ENCODE data around the gene AAK1.
A peak's percentile ranks its signal among the peaks of the same experiment; 100 is the strongest.
"Not testable (repeated sequence)": the region's sequence is repeated elsewhere in the genome, so short reads cannot be mapped to it uniquely, and the experiment has no call there.

Gene AAK1

DNA sequence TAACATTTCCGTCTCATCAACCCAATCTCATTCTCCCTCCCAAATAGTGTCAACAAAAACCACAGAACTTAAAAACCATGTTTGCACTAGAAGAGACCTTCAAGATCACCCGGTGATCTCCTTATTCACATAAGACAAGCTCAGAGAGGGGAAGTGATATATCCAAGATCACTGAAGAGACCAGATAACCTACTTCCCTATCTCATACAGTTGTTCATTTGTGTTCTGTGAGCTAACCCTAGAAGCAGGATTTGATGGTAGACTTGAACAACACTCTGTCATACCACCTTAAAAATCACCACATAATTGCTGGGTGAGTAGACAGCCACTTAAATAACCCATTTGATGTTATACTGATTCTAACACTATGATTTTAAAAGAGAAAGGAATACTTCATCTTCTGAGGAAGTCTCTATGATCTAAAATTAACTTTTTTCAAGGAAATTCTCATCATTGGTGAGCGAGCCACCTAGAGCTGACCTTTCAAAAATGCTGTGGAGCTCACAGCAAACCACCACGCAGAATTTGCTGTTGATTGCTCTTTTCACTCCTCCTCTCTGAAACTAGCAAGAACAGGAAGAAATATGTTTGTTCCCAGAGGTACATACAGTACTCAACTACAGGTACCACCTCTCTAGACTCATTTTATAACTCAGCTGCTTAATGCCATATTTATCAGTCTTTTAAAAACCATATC is 15.1 kb downstream of the AAK1 start:
- DNase-seq (ENCODE audit: low read depth in 2 of 2, low spot score in 1 of 2): no peak

DNA sequence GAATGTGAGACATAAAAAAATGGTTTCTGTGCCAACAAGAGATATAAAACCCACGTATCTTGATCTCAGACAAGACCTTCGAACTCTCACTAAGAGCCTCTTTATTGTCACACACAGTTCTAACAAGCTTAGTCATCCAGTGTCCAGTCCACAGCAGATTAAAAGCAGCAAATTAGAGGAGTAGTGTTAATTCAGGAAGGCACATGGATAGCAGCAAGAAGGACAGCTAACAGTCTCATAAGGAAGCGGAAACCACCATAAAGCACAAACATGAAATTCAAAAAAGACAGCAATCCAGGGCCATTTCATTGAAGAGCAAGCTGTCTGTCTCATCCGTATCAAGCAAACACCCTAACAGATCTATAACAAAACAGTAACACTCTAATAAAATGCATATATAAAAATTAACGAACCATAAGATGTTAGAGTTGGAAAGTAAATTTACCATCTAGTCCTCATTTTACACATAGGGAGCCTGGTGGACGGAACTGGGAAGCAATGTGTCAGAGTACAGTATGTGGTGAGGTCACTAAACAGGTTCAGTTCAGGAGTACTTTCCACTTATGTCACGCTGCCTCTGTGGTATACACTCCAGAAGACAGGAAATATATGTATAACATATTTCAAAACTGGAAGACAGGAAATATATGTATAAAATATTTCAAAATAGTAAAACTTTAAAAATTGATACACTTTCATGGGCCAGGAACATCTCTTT is 18.3 kb downstream of the AAK1 start:
- no peak for DNase-seq (ENCODE audit: low read depth in 2 of 2, low spot score in 1 of 2)

GRCh38 chr2:69624611-69625010 is 18.9 kb downstream of the AAK1 start:
- no peak for DNase-seq (ENCODE audit: low read depth in 2 of 2, low spot score in 1 of 2)

- DNase-seq (ENCODE audit: low read depth in 2 of 2, low spot score in 1 of 2): no peak
Measured at GRCh38 chr2:69624131-69624530, 19.4 kb downstream of the AAK1 start.

DNA sequence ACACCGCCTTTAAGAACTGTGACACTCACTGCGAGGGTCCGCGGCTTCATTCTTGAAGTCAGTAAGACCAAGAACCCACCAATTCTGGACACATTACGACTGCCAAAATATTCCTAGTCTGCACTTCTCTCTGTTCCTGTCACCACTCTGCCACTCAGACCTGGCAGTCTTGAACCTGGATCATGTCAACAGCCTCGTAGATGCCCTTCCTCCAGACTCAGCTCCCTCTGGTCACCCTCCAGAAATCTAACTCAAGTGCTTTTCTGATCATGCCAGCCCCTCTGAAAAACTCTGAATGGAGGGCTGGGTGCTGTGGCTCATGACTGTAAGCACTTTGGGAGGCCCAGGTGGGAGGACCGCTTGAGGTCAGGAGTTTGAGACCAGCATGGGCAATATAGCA is 20.3 kb downstream of the AAK1 start:
- DNase-seq (ENCODE audit: low read depth in 2 of 2, low spot score in 1 of 2): no peak

DNA sequence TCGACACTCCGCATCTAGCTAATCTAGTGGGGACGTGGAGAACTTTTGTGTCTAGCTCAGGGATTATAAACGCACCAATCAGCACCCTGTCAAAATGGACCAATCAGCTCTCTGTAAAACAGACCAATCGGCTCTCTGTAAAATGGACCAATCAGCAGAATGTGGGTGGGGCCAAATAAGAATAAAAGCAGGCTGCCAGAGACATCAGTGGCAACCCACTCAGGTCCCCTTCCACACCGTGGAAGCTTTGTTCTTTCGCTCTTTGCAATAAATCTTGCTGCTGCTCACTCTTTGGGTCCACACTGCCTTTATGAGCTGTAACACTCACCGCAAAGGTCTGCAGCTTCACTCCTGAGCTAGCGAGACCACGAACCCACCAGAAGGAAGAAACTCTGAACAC is 20.7 kb downstream of the AAK1 start:
- not testable (repeated sequence) for DNase-seq (ENCODE audit: low read depth in 2 of 2, low spot score in 1 of 2)

DNA sequence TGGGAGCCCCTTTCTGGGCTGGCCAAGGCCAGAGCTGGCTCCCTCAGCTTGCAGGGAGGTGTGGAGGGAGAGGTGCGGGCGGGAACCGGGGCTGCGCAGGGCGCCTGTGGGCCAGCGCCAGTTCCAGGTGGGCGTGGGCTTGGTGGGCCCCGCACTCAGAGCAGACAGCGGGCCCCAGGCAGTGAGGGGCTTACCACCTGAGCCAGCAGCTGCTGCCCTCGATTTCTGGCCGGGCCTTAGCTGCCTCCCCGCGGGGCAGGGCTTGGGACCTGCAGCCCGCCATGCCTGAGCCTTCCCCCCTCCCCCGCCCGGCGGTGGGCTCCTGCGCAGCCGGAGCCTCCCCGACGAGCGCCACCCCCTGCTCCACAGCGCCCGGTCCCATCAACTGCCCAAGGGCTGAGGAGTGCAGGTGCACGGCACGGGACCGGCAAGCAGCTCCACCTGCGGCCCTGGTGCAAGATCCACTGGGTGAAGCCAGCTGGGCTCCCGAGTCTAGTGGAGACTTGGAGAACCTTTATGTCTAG is 21.5 kb downstream of the AAK1 start:
- not testable (repeated sequence) for DNase-seq (ENCODE audit: low read depth in 2 of 2, low spot score in 1 of 2)

DNA sequence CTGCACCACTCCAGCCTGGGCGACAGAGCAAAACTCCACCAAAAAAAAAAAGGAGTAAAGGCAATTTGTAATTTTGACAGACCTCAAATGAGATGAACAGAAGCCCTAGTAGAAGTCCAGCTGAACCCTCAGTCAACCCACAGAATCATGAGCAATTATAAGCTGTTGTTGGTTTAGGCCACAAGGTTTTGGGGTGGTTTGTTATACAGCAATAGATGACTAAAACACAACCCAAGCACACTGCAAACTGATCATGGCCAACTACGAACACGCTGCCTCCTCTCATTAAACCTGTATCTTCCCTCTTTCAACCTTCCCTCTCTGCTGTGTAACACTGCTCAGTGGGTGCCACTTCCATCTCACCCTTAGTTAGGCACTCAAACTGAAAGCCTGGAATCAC is 22.1 kb downstream of the AAK1 start:
- DNase-seq (ENCODE audit: low read depth in 2 of 2, low spot score in 1 of 2): no peak

- DNase-seq (ENCODE audit: low read depth in 2 of 2, low spot score in 1 of 2): no peak
Measured at GRCh38 chr2:69620870-69621269, 22.7 kb downstream of the AAK1 start.

DNA sequence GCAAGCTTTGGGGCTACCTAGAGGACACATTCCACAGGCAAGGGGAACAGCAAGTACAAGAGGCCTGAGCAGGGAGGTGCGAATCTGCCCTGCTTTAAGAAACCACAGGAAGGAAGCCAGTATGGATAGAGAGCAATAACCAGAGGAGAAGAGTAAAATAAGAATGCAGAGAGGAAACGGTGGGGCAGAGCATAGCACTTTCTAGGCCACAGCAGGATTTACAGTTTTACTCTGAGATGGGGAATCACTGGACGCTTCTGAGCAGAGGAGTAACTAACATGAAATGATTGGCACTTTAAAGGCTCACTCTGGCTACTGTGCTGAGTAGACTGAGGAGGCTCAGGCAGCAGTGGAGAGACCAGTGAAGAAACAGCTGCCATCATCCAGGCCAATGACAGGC is 23.8 kb downstream of the AAK1 start:
- no peak for DNase-seq (ENCODE audit: low read depth in 2 of 2, low spot score in 1 of 2)

- no peak for DNase-seq (ENCODE audit: low read depth in 2 of 2, low spot score in 1 of 2)
Measured at GRCh38 chr2:69618362-69618761, 25.2 kb downstream of the AAK1 start.

DNA sequence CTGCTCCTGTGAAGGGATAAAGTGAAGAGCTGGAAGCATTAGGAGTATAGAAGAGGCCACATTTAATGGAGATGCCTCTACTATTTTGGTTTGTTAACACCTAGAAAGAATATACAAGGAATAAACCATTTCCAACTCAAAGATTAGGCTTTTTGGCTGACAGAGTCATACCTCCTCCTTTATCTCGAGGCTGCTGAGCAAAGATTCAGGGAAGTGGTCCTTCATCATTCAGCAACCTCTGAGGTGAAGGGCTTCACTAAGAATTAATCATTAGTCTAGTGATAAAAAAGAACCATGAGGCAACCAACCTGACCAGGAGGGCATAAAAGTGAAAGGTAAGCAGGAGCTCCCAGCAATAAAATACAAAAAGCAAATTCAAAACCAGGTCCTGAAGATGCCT is 25.8 kb downstream of the AAK1 start:
- DNase-seq (ENCODE audit: low read depth in 2 of 2, low spot score in 1 of 2): no peak

DNA sequence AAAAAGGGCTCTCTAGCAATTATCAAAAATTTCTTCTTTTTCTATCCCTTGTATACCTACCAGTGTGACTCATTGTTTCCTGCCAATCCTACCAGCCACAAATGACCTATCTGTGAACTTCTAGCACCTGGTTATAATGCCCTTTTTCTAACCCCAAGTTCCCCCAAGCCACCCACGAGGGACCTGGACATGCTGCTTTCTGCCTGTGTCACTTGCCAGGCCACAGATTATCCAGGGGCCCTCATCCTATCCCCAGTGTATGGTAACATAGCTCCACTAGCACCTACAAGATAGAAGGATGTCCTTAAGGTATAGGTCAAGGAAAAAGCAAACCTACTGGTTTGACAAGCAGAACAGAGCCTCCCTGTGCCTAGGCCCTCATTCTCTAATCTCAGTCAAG is 26.8 kb downstream of the AAK1 start:
- peak in 1 of 2 donors; percentile 12 for DNase-seq (ENCODE audit: low read depth in 2 of 2, low spot score in 1 of 2)

GRCh38 chr2:69615969-69616368 is 27.6 kb downstream of the AAK1 start:
- no peak for DNase-seq (ENCODE audit: low read depth in 2 of 2, low spot score in 1 of 2)

DNA sequence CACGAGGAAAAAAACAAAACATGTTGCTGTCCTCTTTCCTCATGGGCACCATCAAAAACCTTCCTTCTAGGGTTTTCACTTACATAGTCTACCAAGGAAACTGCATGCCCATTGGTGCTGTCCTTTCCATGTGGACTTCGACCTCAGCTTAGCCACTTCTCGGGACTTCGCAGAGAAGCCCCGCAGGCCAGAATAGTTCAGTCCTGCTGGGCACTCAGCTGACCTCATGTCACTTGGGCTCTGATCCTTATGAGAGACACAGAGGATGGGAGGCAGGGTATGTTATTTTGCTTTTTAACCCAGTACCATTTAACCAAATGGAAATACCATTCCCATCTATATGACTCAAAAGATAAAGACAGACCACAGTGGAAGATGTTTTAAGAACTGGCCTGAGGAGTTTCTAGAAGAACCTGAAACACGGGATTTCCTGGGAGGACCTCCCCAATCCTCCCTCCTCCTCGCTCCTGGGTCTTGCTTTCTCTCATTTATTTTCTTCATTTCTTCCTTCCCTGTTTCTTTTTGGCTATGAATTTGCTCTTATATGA is 28.4 kb downstream of the AAK1 start:
- DNase-seq (ENCODE audit: low read depth in 2 of 2, low spot score in 1 of 2): no peak

DNA sequence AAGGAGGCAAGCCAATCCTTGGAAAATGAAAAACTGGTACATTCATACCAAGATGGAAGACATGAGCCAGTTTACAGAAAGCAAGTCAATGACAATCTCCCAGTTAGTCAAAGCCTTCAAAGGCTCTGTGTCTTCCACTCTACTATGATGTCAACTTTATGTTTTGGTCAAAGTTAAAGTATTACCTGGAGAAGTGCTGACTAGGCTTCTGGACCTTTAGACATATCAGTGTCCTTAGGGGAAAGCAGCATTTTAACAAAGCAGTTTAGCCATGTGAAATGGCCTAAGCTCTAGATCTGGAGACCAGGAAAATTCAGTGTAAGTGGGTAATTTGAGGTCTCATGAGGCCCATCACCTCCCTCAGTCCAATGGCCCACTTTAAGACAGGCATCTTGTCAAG is 30.8 kb downstream of the AAK1 start:
- DNase-seq (ENCODE audit: low read depth in 2 of 2, low spot score in 1 of 2): no peak

DNA sequence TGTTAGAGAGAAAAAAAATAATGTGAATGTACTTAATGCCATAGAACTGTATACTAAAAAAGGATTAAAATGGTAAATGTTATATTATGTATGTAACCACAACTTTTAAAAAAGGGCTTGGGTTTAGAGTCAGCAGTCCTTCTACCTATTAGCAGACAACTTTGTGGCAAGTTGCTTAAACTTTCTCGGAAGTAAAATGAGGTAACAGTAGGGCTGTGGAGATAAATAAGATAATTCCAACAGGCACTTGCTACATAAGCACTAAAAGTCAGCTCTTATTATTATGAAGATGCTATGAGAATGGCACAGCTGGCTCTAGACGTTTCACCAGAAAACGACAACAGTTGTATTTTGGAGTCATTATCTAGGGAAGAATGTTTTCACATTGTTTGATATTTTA is 31.3 kb downstream of the AAK1 start:
- DNase-seq (ENCODE audit: low read depth in 2 of 2, low spot score in 1 of 2): no peak

GRCh38 chr2:69608109-69608508 is 35.4 kb downstream of the AAK1 start:
- no peak for DNase-seq (ENCODE audit: low read depth in 2 of 2, low spot score in 1 of 2)

DNA sequence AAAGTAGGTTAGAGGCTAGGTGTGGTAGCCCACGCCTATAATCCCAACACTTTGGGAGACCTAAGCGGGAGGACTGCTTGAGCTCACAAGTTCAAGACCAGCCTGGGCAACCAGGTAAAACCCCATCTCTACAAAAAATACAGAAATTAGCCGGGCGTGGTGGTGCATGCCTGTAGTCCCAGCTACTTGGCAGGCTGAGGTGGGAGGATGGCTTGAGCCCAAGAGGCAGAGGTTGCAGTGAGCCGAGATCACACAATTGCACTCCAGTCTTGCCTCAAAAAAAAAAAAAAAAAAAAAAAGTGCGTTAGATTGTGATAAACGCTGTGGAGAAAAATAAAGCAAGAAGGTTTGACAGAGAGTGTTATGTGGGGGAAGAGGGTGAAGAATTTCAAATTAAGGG is 36.8 kb downstream of the AAK1 start:
- DNase-seq (ENCODE audit: low read depth in 2 of 2, low spot score in 1 of 2): not testable (repeated sequence)

DNA sequence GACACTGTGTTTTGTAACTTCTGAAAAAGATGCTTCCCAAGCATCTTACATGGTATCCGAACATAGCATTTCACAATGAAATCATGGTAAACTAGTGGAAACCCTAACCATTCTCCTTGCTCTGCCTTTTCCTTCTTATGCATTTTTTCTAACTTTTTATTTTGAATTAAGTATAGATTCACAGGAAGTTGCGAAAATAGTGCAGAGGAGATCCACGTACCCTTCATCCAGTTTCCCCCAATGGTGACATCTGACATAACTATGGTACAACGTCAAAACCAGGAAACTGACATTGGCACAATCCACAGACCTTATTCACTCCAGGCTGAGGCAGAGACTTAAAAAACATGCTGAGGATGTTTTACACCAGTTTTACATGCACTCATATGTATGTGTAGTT is 38.3 kb downstream of the AAK1 start:
- DNase-seq (ENCODE audit: low read depth in 2 of 2, low spot score in 1 of 2): no peak

DNA sequence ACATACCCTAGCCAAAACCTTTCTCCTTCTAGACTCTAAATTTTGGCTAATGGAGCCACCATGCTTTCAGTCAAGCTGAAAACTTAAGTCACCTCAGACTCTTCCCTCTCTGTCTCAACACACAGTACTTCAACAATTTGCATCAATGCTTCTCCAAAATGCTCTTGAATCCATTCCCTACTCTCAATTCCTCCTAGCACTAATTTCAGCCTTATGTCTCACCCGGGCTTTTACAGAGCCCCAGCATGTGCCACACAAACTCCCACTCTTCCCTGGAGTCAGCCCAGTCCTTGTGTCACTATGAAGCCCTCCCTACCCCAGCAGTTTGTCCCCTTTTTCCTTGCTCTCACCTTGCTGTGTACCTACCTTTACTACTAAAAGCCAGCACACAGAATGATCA is 38.7 kb downstream of the AAK1 start:
- DNase-seq (ENCODE audit: low read depth in 2 of 2, low spot score in 1 of 2): no peak

DNA sequence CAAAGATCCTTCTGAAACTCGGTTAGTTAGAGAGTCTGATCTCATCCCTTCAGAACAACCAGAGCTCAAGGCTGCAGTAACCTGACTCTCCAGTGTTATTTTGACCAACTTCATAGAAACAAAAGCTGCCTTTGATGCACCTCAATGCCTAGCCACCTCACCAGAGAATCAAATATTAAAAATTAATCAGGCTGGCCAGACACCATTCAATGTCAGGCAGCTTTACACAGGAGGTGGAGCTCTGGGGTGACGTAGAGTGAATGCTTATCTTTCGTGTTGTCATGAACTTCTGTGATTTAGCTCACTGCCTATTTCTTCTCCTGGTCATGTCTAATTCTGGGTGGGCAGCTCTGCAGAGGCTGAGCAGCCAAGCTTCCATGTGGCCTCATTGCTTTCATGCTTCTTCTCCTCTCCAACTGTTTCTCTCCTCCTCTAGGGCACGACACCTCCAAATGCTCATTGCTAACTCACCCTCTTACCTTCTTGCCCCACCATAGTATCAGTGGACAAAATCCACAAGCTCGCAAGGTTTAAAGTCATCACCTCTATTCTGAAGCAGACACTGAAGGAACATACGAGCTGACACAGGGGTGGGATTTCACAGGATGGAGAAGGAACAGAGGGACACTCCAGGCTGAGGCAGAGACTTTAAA is 39.4 kb downstream of the AAK1 start:
- no peak for DNase-seq (ENCODE audit: low read depth in 2 of 2, low spot score in 1 of 2)

Measured in stimulated activated CD8-positive, alpha-beta memory T cell treated with anti-CD3 and anti-CD28 coated beads, Interleukin-4, amount 100 ng/mL, for 4 hours (primary cell).